IMR-90 (cell line): ENCODE data around the gene WNK1. TPM values are rescaled to one million over a fixed set of nuclear protein-coding genes. Genes with fewer than 3 reads are reported as not detected.

Experiments used
- ATAC-seq: fragments of 200-7000 bp; cut with Tn5 transposase; 2 replicates; pipeline ENCODE4 v1.9.1; 2020; ENCODE audit warnings: low read depth, mild to moderate bottlenecking, moderate library complexity
- BruUV-seq: library from RNA; stranded (reverse); fragments of 400-500 nt; replicated peaks from 2 replicates; lab custom pipeline; 2021; lab: Mats Ljungman, UMichigan
- CTCF ChIA-PET: fragments of 300-600 bp; formaldehyde crosslinking; extraction: SDS; loops from one replicate; lab custom pipeline; 2021; ENCODE audit warnings: antibody characterized with exemption; lab: Yijun Ruan, JAX
- POLR2A ChIA-PET: fragments of 300-600 bp; sonication (Branson Sonifier 250); formaldehyde crosslinking; loops from one replicate; lab custom pipeline; 2022; ENCODE audit warnings: antibody characterized with exemption; ENCODE audit not compliant: unreplicated experiment; lab: Charles Lee
- DNase-seq: peaks from one replicate; pipeline ENCODE4 v3.0.0; 2013
- H2AFZ ChIP-seq: replicated peaks from 2 replicates; pipeline ENCODE3; 2013; ENCODE audit warnings: low read length, mild to moderate bottlenecking; ENCODE audit not compliant: poor library complexity
- H2AK5ac ChIP-seq: 2 replicates; pipeline ENCODE4 v1.6.1; 2013; ENCODE audit warnings: low read depth, low read length, inconsistent platforms
- H2AK9ac ChIP-seq: replicated peaks from 2 replicates; pipeline ENCODE3; 2013; ENCODE audit warnings: mild to moderate bottlenecking, low read depth, low read length, moderate library complexity; ENCODE audit not compliant: poor library complexity
- H2BK120ac ChIP-seq: 2 replicates; pipeline ENCODE4 v1.6.1; 2013; ENCODE audit warnings: low read depth, low read length, inconsistent platforms
- H2BK15ac ChIP-seq: 3 replicates; pipeline ENCODE4 v1.6.1; 2013; ENCODE audit warnings: low read depth, low read length, inconsistent platforms
- H2BK20ac ChIP-seq: 2 replicates; pipeline ENCODE4 v1.6.1; 2013; ENCODE audit warnings: low read depth, mild to moderate bottlenecking, inconsistent platforms, low read length, moderate library complexity
- H2BK5ac ChIP-seq: 2 replicates; pipeline ENCODE4 v1.6.1; 2013; ENCODE audit warnings: mild to moderate bottlenecking, low read depth, low read length, inconsistent platforms; ENCODE audit not compliant: poor library complexity, severe bottlenecking
- H3K14ac ChIP-seq: replicated peaks from 2 replicates; pipeline ENCODE4 v1.6.1; 2013; ENCODE audit warnings: low read depth, low read length, inconsistent platforms
- H3K18ac ChIP-seq: 2 replicates; pipeline ENCODE4 v1.6.1; 2013; ENCODE audit warnings: low read depth, low read length, control low read depth
- H3K23ac ChIP-seq: 2 replicates; pipeline ENCODE4 v1.6.1; 2013; ENCODE audit warnings: low read depth, low read length, inconsistent platforms
- H3K27ac ChIP-seq: 2 replicates; pipeline ENCODE4 v1.5.1; 2013; ENCODE audit warnings: mild to moderate bottlenecking, control low read depth, low read length; ENCODE audit not compliant: insufficient read depth
- H3K27me3 ChIP-seq: 2 replicates; pipeline ENCODE4 v1.6.1; 2013; ENCODE audit warnings: low read length; ENCODE audit not compliant: control insufficient read depth, insufficient read depth
- H3K36me3 ChIP-seq: 2 replicates; pipeline ENCODE4 v1.6.1; 2013; ENCODE audit warnings: low read length, mixed read lengths; ENCODE audit not compliant: control insufficient read depth, insufficient read depth
- H3K4ac ChIP-seq: 2 replicates; pipeline ENCODE4 v1.6.1; 2013; ENCODE audit warnings: low read depth, low read length, inconsistent platforms
- H3K4me1 ChIP-seq: 2 replicates; pipeline ENCODE4 v1.6.1; 2013; ENCODE audit warnings: low read length, mixed read lengths; ENCODE audit not compliant: control insufficient read depth, insufficient read depth
- H3K4me2 ChIP-seq: 2 replicates; pipeline ENCODE4 v1.6.1; 2013; ENCODE audit warnings: low read depth, mild to moderate bottlenecking, control low read depth, low read length, moderate library complexity
- H3K4me3 ChIP-seq: 2 replicates; pipeline ENCODE4 v1.5.1; 2013; ENCODE audit warnings: low read depth, mild to moderate bottlenecking, control low read depth, low read length, moderate library complexity; ENCODE audit not compliant: insufficient read depth
- H3K56ac ChIP-seq: 2 replicates; pipeline ENCODE4 v1.6.1; 2013; ENCODE audit warnings: low read length, inconsistent platforms; ENCODE audit not compliant: insufficient read depth; ENCODE audit errors: extremely low read depth
- H3K79me1 ChIP-seq, 2 experiments: 2 replicates each; pipeline ENCODE4 v1.6.1; 2013; ENCODE audit warnings: low read length in 2 of 2, inconsistent platforms in 1 of 2, low read depth in 1 of 2
- H3K9ac ChIP-seq: 2 replicates; pipeline ENCODE4 v1.6.1; 2013; ENCODE audit warnings: low read depth, low read length, control low read depth
- H3K9me1 ChIP-seq: 2 replicates; pipeline ENCODE4 v1.6.1; 2013; ENCODE audit warnings: low read length, inconsistent platforms; ENCODE audit not compliant: insufficient read depth
- H3K9me3 ChIP-seq: 2 replicates; pipeline ENCODE4 v1.6.1; 2013; ENCODE audit warnings: low read length; ENCODE audit not compliant: control insufficient read depth, insufficient read depth
- H4K20me1 ChIP-seq: 2 replicates; pipeline ENCODE4 v1.6.1; 2013; ENCODE audit warnings: low read length, inconsistent platforms; ENCODE audit not compliant: insufficient read depth
- H4K5ac ChIP-seq: 2 replicates; pipeline ENCODE4 v1.6.1; 2013; ENCODE audit warnings: mild to moderate bottlenecking, low read depth, low read length, control low read depth
- H4K8ac ChIP-seq, 2 experiments: 2 replicates each; pipeline ENCODE4 v1.6.1; 2013; ENCODE audit warnings: low read depth in 2 of 2, low read length in 2 of 2, control low read depth in 1 of 2, inconsistent platforms in 1 of 2
- H4K91ac ChIP-seq: 2 replicates; pipeline ENCODE4 v1.6.1; 2013; ENCODE audit warnings: low read depth, low read length, inconsistent platforms; ENCODE audit not compliant: insufficient read depth
- BHLHE40 ChIP-seq: fragments of 150-350 bp; IDR thresholded peaks from 2 replicates; pipeline ENCODE4 v1.6.1; 2016; ENCODE audit warnings: mild to moderate bottlenecking, low read depth, low read length
- CEBPB ChIP-seq: IDR thresholded peaks from 2 replicates; pipeline ENCODE4 v1.6.1; 2012; ENCODE audit warnings: low read depth, low read length, improper control_type of control experiment
- CHD1 ChIP-seq: IDR thresholded peaks from 2 replicates; pipeline ENCODE4 v1.6.1; 2012; ENCODE audit warnings: low read depth, low read length, improper control_type of control experiment
- CTCF ChIP-seq: conservative IDR thresholded peaks from 2 replicates; pipeline ENCODE4 v1.5.1; 2012; ENCODE audit warnings: mild to moderate bottlenecking, low read depth, low read length, improper control_type of control experiment
- ELK1 ChIP-seq: fragments of 150-350 bp; IDR thresholded peaks from 2 replicates; pipeline ENCODE4 v1.6.1; 2016; ENCODE audit warnings: low read depth, mild to moderate bottlenecking, low read length, moderate library complexity, borderline replicate concordance
- FOS ChIP-seq: fragments of 150-350 bp; IDR thresholded peaks from 2 replicates; pipeline ENCODE4 v1.6.1; 2016; ENCODE audit warnings: low read depth, low read length
- MAFK ChIP-seq: IDR thresholded peaks from 2 replicates; pipeline ENCODE4 v1.6.1; 2012; ENCODE audit warnings: low read depth, low read length, improper control_type of control experiment
- MAZ ChIP-seq: IDR thresholded peaks from 2 replicates; pipeline ENCODE4 v1.6.1; 2012; ENCODE audit warnings: low read depth, mild to moderate bottlenecking, low read length, improper control_type of control experiment, moderate library complexity, borderline replicate concordance
- MXI1 ChIP-seq: IDR thresholded peaks from 2 replicates; pipeline ENCODE4 v1.6.1; 2012; ENCODE audit warnings: low read depth, mild to moderate bottlenecking, low read length, moderate library complexity, borderline replicate concordance
- NFE2L2 ChIP-seq: fragments of 150-350 bp; IDR thresholded peaks from 2 replicates; pipeline ENCODE4 v1.6.1; 2016; ENCODE audit warnings: low read depth, mild to moderate bottlenecking, low read length
- POLR2A ChIP-seq: IDR thresholded peaks from 2 replicates; pipeline ENCODE4 v1.6.1; 2012; ENCODE audit warnings: mild to moderate bottlenecking, low read depth, low read length
- RAD21 ChIP-seq: IDR thresholded peaks from 2 replicates; pipeline ENCODE4 v1.6.1; 2012; ENCODE audit warnings: low read length, improper control_type of control experiment
- RCOR1 ChIP-seq: IDR thresholded peaks from 2 replicates; pipeline ENCODE4 v1.6.1; 2012; ENCODE audit warnings: mild to moderate bottlenecking, low read length, improper control_type of control experiment; ENCODE audit not compliant: insufficient replicate concordance
- RFX5 ChIP-seq: IDR thresholded peaks from 2 replicates; pipeline ENCODE4 v1.8.0; 2012; ENCODE audit warnings: low read depth, mild to moderate bottlenecking, low read length, moderate library complexity
- SMC3 ChIP-seq: fragments of 150-350 bp; IDR thresholded peaks from 2 replicates; pipeline ENCODE4 v1.6.1; 2016; ENCODE audit warnings: low read depth, mild to moderate bottlenecking, antibody characterized with exemption, low read length, moderate library complexity
- USF2 ChIP-seq: fragments of 150-350 bp; IDR thresholded peaks from 2 replicates; pipeline ENCODE4 v1.6.1; 2017; ENCODE audit warnings: mild to moderate bottlenecking, antibody characterized with exemption, low read length, low read depth
- WGBS, 2 experiments: methylation state at CpG; one replicate each; pipeline versions ENCODE4 v1.1.5 to v1.1.7; 2013; ENCODE audit warnings: missing lambda C conversion rate in 2 of 2; ENCODE audit not compliant: insufficient read length in 1 of 2; ENCODE audit errors: extremely low coverage in 2 of 2; 5-methylcytosine and 5-hydroxymethylcytosine counted together
- dilution Hi-C: fragments of 300-500 bp; cut with HindIII; formaldehyde crosslinking; loops from one replicate; pipeline ENCODE4 v1.14.3; 2018; ENCODE audit warnings: low sequenced_read_pairs; ENCODE audit not compliant: unreplicated experiment
- in situ Hi-C: fragments of 300-500 bp; cut with MboI; formaldehyde crosslinking; loops from 3 replicates; pipeline ENCODE4 v1.14.3; 2019; ENCODE audit warnings: low sequenced_read_pairs, inconsistent platforms, mixed read lengths
- intact Hi-C: fragments of 100-400 bp; cut with micrococcal nuclease; formaldehyde crosslinking; loops from 2 replicates; pipeline ENCODE4 v1.10.0; 2022
- polyA plus RNA-seq, 3 experiments: library from polyadenylated mRNA; depleted of rRNA; stranded (reverse); fragments of >200 nt; gene quantifications; 2 replicates each; pipeline ENCODE4 v1.2.3, GENCODE V29; 2012; ENCODE audit warnings: low replicate concordance in 1 of 3
- total RNA-seq: library from RNA; depleted of rRNA; stranded (reverse); fragments of >200 nt; gene quantifications from 2 replicates; pipeline ENCODE4 v1.2.3, GENCODE V29; 2012

Gene WNK1
- total and polyA plus RNA-seq, 2 of the 4 experiments (the other 2 are of a cell fraction), result 36.9 to 42.8 TPM

- H3K27me3 ChIP-seq, result no peaks in the 10 kb centered on the region
- H3K27ac ChIP-seq, result no peak overlapping the region
- no peak overlapping the region for H4K8ac ChIP-seq
- H2BK5ac ChIP-seq, result no peak overlapping the region
- no peak overlapping the region for H3K4me3 ChIP-seq
- no peak overlapping the region for H2AK5ac ChIP-seq
- no peak overlapping the region for H4K91ac ChIP-seq
- H3K4me1 ChIP-seq, result no peaks in the 10 kb centered on the region
- H3K9ac ChIP-seq, result no peak overlapping the region
- ATAC-seq (no peak), DNase-seq (no peak)
- H3K9me3 ChIP-seq, result no peaks in the 10 kb centered on the region
- no peak overlapping the region for H2AFZ ChIP-seq
- ChIA-PET CTCF (no interaction called here), POLR2A (no interaction called here)
- peaks cover 61% of the 10 kb centered on the region for H3K36me3 ChIP-seq
- dilution Hi-C loops (no loop called here), in situ Hi-C loops (loop anchor here (25.0 kb wide), 1 partner anchor 683 kb away; the partner anchor contains the start of gene FBXL14), intact Hi-C loops (no loop called here)
- H2BK20ac ChIP-seq, result no peak overlapping the region
- peaks cover 13 to 39% of the 10 kb centered on the region in 2 experiments for H3K79me1 ChIP-seq
- no TSS peak for BruUV-seq
- no peak for TF ChIP-seq MXI1
- TF ChIP-seq ELK1, result no peak
- TF ChIP-seq RFX5, result no peak
- TF ChIP-seq RAD21, result no peak
- TF ChIP-seq BHLHE40, result no peak
- TF ChIP-seq CEBPB, result no peak
- no peak for TF ChIP-seq CTCF
- TF ChIP-seq CHD1, result no peak
- TF ChIP-seq MAFK, result no peak
- TF ChIP-seq USF2, result no peak
- TF ChIP-seq MAZ, result no peak
- TF ChIP-seq FOS, result no peak
- TF ChIP-seq RCOR1, result no peak
- no peak for TF ChIP-seq SMC3
- TF ChIP-seq POLR2A, result no peak
- no peak for TF ChIP-seq NFE2L2
- no peak overlapping the region for H3K18ac ChIP-seq
- no peak overlapping the region for H3K4ac ChIP-seq
- H3K9me1 ChIP-seq, result peaks cover 8% of the 10 kb centered on the region
- H4K20me1 ChIP-seq, result no peaks in the 10 kb centered on the region
- H3K14ac ChIP-seq, result no peak overlapping the region
- H2BK120ac ChIP-seq, result no peak overlapping the region
- H2BK15ac ChIP-seq, result no peak overlapping the region
- 20% methylated on average over 1 of the region's 5 CpGs; no CpG with 5 or more reads in 1 of the 2 experiments for WGBS, 2 experiments
- no peak overlapping the region for H4K5ac ChIP-seq
- H3K23ac ChIP-seq, result no peak overlapping the region
- H2AK9ac ChIP-seq, result no peak overlapping the region
- H3K56ac ChIP-seq, result no peak overlapping the region
- no peak overlapping the region for H3K4me2 ChIP-seq
These were observed 151.6 kb downstream of the WNK1 start for GRCh38 chr12:904010-904414.
